GM10248 (cell line): ENCODE data around the gene PRPF31.

Experiments
- CTCF ChIA-PET: fragments of 300-600 bp; sonication (Branson Sonifier 250); formaldehyde crosslinking; extraction: SDS; loops from one replicate; lab custom pipeline; 2021; ENCODE audit warnings: antibody characterized with exemption; lab: Yijun Ruan, JAX
- POLR2A ChIA-PET: fragments of 350-650 bp; sonication (Branson Sonifier 250); formaldehyde crosslinking; extraction: SDS; loops from one replicate; lab custom pipeline; 2020; ENCODE audit warnings: antibody characterized with exemption; lab: Yijun Ruan, JAX
- DNase-seq: peaks from one replicate; pipeline ENCODE4 v3.0.0; 2012; ENCODE audit errors: extremely low spot score
- TF ChIP-seq, protein P1 (sequence below): IDR thresholded peaks from 2 replicates; pipeline ENCODE4 v1.5.1; 2012; ENCODE audit warnings: mild to moderate bottlenecking, low read depth; ENCODE audit errors: extremely low read depth, missing control alignments, control extremely low read depth

Gene PRPF31

DNA sequence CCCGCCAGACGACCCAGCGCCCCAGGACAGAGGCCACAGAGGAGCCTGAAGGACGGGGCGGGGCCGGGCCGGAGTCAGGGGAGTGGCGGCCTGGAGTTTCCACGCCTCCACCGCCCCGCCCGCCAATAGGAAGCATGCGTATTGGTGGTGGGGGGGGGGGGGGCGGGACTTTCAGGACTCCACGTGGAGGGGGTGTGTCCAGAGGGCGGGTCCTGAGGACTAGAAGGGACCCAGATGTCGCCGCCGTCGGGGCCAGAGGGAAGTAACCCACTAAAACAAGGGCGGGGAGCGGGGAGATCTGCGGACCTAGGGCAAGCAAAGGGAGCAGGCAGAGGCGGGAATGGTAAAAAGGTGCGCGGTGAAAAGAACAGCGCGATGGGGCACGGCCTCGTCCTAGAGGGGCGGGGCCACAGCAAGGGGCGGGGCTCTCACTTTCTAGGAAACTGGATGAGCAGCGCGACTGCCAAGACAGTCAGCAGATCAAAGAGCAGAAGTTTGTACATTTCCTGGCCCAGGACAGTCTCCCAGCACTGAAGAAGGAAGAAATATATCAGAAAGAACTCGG is 46.8 kb downstream of the PRPF31 start:
- TF ChIP-seq, protein P1, sequence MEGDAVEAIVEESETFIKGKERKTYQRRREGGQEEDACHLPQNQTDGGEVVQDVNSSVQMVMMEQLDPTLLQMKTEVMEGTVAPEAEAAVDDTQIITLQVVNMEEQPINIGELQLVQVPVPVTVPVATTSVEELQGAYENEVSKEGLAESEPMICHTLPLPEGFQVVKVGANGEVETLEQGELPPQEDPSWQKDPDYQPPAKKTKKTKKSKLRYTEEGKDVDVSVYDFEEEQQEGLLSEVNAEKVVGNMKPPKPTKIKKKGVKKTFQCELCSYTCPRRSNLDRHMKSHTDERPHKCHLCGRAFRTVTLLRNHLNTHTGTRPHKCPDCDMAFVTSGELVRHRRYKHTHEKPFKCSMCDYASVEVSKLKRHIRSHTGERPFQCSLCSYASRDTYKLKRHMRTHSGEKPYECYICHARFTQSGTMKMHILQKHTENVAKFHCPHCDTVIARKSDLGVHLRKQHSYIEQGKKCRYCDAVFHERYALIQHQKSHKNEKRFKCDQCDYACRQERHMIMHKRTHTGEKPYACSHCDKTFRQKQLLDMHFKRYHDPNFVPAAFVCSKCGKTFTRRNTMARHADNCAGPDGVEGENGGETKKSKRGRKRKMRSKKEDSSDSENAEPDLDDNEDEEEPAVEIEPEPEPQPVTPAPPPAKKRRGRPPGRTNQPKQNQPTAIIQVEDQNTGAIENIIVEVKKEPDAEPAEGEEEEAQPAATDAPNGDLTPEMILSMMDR, result no peak
- peak; percentile 87 for DNase-seq
- POLR2A ChIA-PET, result no interaction called here
- CTCF ChIA-PET, result interaction anchor here (0.7 to 1.2 kb wide), 2 partner anchors 25 to 27 kb away, joined by 3 to 4 read pairs; partner anchors contain the start of gene MBOAT7

DNA sequence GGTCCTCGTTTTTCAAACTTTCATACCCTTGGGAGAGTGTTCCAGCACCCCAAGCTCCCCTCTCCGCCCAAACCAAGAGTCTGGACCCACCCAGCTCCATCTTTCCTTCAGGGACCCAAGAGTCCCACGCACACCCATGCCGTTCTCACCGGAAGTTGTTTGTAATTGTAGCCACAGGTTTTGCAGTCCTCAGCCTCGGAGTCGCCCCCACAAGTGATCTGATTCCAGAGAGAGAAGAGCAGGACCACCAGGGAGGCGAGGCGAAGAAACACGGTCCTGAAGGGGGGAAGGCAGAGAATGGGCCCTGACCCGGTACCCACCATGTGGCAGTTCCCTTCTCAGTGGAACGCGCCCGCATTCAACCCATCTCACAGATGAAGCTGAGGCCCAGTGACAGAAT is 47.3 kb downstream of the PRPF31 start:
- TF ChIP-seq, protein P1, result no peak
- CTCF ChIA-PET, result interaction anchor here (0.7 to 1.2 kb wide), 2 partner anchors 26 kb away, joined by 3 to 4 read pairs; partner anchors contain the start of gene MBOAT7
- POLR2A ChIA-PET, result no interaction called here
- DNase-seq, result no peak

DNA sequence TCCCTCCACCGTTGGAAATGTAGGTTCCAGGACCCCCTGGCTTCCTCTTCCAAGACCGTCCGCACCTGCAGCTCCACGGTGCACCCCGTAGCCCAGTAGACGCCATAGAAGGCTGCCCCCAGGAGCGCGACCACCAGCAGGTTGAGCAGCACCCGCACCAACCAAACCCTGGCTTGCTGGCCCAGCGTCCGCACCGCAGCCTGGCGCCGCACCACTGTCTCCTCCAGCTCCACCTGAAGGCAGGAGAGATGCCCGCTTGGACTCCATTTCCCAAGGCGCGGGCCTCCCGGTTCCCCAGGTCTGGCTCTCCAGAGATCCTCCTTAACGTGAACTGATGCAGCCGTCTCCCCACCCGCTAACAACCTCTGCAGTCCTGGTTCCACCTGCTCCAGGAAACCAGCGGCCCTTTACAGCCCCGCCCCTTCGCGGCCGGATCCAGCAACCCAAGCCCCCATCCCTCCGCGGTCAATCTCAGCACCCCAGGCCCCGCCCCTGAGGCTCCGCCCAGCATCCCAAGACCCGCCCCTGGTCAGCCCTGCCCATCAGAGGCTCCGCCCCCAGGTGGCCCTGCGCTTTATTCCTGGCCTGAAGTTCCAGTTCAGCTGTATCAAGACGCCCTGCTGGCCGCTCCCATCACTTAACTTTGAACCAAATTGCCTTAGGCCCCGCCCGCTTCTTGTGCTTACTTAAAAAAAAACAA is 49.0 kb downstream of the PRPF31 start:
- POLR2A ChIA-PET, result no interaction called here
- CTCF ChIA-PET, result interaction anchor here (1.0 to 1.6 kb wide), 2 partner anchors 9 to 23 kb away, joined by 3 to 4 read pairs; partner anchors contain the start of gene TMC4
- DNase-seq, result no peak
- TF ChIP-seq, protein P1, result no peak

DNA sequence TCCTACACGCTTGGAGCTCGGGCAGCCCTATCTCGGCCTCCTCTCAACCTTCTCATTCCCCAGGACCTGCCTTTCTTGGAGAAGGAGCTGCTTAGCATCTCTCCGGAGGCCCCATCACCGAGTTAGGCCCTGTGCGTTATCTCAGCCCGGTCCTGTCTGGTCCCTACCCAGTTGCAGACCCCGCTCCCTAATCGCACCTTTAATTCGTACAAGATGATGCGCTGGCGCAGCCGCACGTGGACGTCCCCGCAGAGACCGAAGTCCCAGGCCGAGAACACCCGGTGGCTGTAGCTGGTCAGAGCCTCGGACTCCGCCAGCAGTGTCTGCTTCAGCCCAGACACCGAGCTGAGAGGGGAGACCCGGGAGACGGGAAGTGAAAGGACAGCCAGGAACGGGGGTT is 49.7 kb downstream of the PRPF31 start:
- TF ChIP-seq, protein P1, result no peak
- CTCF ChIA-PET, result no interaction called here
- POLR2A ChIA-PET, result no interaction called here
- no peak for DNase-seq

DNA sequence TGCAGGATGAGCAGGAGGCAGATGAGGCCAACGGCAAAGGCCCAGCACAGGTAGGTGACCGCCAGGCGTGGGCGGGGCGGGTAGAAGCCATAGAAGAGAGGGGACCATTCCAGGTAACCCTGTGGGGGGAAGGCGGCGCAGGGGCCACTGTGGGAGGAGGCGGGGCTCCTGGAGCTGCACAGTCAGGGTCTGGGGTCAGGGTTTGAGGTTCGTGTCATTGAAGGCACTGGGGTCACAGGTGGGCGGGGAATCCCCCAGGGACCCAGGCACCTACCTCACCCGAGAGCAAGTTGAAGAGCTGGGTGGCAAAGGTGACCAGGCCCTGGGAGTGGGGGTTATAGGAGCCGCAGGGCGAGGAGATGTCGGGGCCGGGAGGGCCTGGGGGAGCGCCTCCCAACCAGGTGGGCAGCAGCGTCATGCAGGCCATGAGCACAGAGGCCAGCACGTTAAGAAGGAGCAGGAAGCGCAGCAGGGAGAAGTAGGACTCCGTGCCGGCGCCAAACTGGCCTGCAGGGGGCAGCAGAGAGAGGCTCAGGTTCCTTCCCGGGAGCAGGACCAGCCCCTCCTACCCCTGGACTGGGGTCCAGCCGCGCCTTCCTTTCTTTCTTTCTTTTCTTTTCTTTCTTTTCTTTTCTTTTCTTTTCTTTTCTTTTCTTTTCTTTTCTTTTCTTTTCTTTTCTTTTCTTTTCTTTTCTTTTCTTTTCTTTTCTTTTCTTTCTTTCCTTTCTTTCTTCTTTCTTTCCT is 52.8 kb downstream of the PRPF31 start:
- peak; percentile 90 for DNase-seq
- ChIA-PET CTCF (interaction anchor here (0.5 to 4.4 kb wide), 17 partner anchors 8 to 98 kb away, joined by 3 to 28 read pairs (median 5); partner anchors contain the start of genes LENG1, MBOAT7, PRPF31 and TFPT), POLR2A (interaction anchor here (0.5 to 1.0 kb wide), 2 partner anchors 97 to 208 kb away, joined by 3 to 6 read pairs; no protein-coding TSS in a partner anchor)
- TF ChIP-seq, protein P1, result peak; percentile 90
